22Rv1 (cell line): ENCODE results near the gene AOAH.

ENCODE experiments used
- ZFX ChIP-seq: fragments of 450-650 bp; IDR thresholded peaks from 2 replicates; pipeline ENCODE4 v1.6.1; 2017; ENCODE audit warnings: antibody characterized with exemption, borderline replicate concordance
- TF ChIP-seq, protein P1 (sequence below): fragments of 450-650 bp; IDR thresholded peaks from 2 replicates; pipeline ENCODE4 v1.5.1; 2017; ENCODE audit warnings: mild to moderate bottlenecking

DNA sequence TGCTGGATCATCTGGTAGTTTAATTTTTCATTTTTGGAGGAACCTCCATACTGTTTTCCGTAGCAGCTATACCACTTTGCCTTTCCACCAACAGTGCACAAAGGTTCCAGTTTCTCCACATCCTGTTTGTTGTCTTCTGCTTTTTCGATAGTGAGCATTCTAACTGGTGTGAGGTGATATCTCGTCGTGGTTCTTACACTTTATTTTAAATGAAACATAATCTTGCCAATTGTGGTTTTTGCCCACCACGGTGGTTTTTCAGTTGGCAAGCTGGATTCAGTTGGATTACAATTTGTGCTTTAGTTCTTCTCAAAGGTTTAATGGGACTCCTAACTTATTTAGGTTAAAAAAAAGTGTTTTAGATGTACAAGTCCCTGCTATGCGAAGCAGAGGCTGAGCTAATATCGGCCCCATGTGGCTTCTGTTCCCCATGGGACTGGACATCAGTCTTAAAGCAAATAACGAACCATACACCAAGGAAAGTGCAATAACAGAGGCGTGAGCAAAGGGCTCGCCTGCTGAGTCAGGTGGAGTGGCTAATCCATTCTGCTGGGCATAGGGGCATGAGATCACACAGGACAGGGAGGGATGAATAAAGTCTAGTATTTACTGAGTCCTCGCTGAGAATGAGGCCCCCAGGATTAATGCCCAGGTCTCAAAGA is 153.6 kb downstream of the AOAH start:
- TF ChIP-seq, protein P1, sequence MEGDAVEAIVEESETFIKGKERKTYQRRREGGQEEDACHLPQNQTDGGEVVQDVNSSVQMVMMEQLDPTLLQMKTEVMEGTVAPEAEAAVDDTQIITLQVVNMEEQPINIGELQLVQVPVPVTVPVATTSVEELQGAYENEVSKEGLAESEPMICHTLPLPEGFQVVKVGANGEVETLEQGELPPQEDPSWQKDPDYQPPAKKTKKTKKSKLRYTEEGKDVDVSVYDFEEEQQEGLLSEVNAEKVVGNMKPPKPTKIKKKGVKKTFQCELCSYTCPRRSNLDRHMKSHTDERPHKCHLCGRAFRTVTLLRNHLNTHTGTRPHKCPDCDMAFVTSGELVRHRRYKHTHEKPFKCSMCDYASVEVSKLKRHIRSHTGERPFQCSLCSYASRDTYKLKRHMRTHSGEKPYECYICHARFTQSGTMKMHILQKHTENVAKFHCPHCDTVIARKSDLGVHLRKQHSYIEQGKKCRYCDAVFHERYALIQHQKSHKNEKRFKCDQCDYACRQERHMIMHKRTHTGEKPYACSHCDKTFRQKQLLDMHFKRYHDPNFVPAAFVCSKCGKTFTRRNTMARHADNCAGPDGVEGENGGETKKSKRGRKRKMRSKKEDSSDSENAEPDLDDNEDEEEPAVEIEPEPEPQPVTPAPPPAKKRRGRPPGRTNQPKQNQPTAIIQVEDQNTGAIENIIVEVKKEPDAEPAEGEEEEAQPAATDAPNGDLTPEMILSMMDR: no peak
- TF ChIP-seq ZFX: no peak
